Measurements from ENCODE around the gene CLDND2.

CLDND2 gene

DNA sequence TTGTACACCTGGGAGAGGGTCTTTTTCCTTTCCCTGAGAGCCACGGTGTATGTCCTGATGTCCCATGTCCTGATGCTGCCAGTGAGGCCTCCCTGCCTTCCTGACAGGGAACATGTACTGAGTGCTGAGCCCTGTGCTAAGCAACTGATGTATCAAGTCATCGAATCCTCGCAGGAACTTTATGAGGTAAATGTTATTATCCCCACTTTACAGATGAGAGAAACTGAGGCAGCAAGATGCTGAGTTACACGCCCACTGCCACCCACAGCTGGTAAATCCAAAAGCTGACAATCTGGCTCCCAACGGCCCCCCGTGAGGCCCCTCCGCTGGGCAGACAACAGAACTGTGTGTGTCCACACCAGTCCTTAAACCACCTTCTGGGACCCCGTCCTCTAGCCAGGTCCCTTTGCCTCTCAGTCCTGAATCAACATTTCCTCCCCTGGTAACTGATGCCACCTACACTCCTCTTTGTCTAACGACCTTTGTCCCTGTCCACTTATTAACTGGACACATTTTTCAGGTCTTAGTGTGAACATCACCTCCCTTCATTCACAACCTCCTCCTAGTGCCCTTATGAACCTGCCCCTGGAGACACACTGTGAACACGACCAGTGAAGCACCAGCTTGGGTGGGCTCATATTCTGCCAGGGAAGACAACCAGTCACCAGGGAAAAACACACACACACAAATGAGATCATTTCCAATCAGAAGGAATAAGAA is 21.4 kb downstream of the CLDND2 start:
- H3K9me3 ChIP-seq (ENCODE audit: insufficient read depth, low read depth, low read length) = no peaks in the 10 kb centered on the region
- H3K36me3 ChIP-seq (ENCODE audit: insufficient read depth, low read length) = 0 out of 2 replicates have a peak, but pooled peaks cover 8% of the 10 kb centered on the region
- no peak overlapping the region for H3K4me3 ChIP-seq (ENCODE audit: low read length)
- H3K4me1 ChIP-seq (ENCODE audit: insufficient read depth, low read length) = peaks cover 3% of the 10 kb centered on the region
- no peaks in the 10 kb centered on the region; the same call in 1 of the 2 replicates for H3K27me3 ChIP-seq (ENCODE audit: insufficient read depth, low read length)
- WGBS = 86% methylated on average over 10 of the region's 10 CpGs
- no peak overlapping the region for H3K9ac ChIP-seq (ENCODE audit: low read depth, low read length)
- no peak overlapping the region for H3K27ac ChIP-seq (ENCODE audit: low read depth, low read length)

DNA sequence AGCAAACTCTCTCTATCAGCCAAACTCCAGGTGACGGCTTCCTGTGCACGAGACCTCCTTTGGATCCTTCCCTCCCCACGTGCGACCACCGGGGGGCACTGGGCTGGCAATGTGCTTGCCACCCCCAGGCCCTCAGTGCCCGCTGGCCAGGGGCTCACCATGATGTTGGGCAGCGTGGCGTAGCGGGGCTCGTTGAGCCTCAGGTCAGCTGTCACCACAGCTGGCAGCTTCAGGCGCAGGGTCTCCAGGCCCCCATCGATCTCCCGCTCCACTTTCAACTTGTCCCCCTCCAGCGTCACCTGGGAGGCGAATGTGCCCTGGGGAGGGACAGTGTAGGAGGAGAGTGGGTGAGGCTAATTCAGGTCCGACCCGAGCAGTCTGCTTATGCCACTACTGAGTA is 22.1 kb downstream of the CLDND2 start:
- Histone ChIP-seq H3K9me3 (ENCODE audit: insufficient read depth, low read depth, low read length) (no peaks in the 10 kb centered on the region), H3K4me3 (ENCODE audit: low read length) (no peak overlapping the region), H3K27ac (ENCODE audit: low read depth, low read length) (no peak overlapping the region), H3K4me1 (ENCODE audit: insufficient read depth, low read length) (peaks cover 8% of the 10 kb centered on the region), H3K9ac (ENCODE audit: low read depth, low read length) (no peak overlapping the region), H3K27me3 (ENCODE audit: insufficient read depth, low read length) (peaks cover 1% of the 10 kb centered on the region; the same call in 1 of the 2 replicates), H3K36me3 (ENCODE audit: insufficient read depth, low read length) (0 out of 2 replicates have a peak, but pooled peaks cover 8% of the 10 kb centered on the region)
- 87% methylated on average over 17 of the region's 17 CpGs for WGBS

DNA sequence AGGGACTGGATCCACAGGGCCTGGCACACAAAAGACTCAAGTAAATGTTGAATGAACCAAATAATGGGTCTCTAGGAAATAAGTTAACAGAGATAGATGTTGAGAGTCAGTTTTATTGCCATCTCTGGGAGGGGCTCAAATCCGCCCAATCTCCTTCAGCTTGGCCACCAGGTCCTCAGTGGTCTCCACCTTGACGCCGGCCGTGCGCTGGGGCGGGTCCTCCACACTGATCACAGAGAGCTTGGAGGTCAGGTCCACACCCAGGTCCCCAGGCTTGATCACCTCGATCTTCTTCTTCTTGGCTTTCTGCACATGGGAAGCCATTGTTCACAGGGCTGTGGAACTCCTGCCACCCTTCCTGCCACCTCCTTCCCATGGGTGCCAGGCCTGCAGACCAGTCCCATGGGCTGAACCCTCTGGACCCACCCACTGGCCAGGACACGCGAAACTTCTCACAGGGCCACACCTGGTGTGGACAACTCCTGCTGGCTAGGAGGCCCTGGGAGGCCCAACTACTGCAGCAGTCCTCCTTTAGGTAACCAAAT is 23.7 kb downstream of the CLDND2 start:
- H3K4me3 ChIP-seq (ENCODE audit: low read length) = no peak overlapping the region
- peaks cover 8% of the 10 kb centered on the region for H3K4me1 ChIP-seq (ENCODE audit: insufficient read depth, low read length)
- no peak overlapping the region for H3K9ac ChIP-seq (ENCODE audit: low read depth, low read length)
- no peak overlapping the region for H3K27ac ChIP-seq (ENCODE audit: low read depth, low read length)
- H3K36me3 ChIP-seq (ENCODE audit: insufficient read depth, low read length) = 0 out of 2 replicates have a peak, but pooled peaks cover 1% of the 10 kb centered on the region
- no peaks in the 10 kb centered on the region for H3K9me3 ChIP-seq (ENCODE audit: insufficient read depth, low read depth, low read length)
- peaks cover 17% of the 10 kb centered on the region for H3K27me3 ChIP-seq (ENCODE audit: insufficient read depth, low read length)
- WGBS = 94% methylated on average over 9 of the region's 9 CpGs

DNA sequence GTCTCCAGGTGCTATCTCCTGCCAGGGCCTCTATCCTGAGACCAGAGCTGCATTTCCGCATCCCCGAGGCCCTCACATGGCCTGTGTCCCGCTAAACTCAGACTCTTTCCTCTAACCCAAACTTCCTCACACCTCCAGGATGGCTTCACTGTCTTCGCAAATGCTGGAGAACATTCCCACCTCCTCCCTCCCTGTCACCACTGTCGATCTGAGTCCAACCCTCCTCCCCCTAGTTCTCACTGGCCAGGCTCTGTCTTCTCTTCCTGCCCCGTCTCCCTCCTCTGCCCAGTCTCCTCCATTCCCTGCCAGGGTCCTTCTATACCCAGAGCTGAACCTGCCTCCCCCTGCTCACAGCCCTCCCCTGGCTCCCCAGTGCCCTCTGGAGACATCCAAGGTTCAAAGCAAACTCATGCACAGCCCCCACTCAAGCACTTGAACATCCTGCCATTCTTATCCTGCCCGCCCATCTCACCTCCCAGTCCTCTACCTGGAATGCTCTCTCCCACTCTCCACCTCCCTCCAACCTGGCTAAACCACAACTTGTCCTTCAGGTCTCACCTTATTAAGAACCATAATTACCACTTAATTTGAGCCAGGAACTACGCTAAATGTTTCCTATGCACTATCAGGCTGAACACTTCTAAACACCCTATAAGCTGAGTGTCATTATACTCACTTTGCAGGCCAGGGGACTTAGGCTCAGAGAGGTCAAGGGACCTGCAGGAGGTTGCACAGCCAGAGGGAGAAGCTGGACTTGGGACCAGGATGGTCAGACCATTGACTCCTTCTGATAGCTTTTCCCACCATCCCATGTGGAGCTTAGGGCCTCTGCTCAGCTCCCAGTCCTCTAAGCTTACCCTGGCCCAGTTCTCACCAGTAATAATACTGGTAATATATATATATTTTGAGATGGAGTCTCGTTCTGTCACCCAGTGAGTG is 25.9 kb downstream of the CLDND2 start:
- Histone ChIP-seq H3K27ac (ENCODE audit: low read depth, low read length) (no peak overlapping the region), H3K4me3 (ENCODE audit: low read length) (no peak overlapping the region), H3K27me3 (ENCODE audit: insufficient read depth, low read length) (peaks cover 18% of the 10 kb centered on the region), H3K9me3 (ENCODE audit: insufficient read depth, low read depth, low read length) (no peaks in the 10 kb centered on the region), H3K36me3 (ENCODE audit: insufficient read depth, low read length) (no peaks in the 10 kb centered on the region), H3K9ac (ENCODE audit: low read depth, low read length) (no peak overlapping the region), H3K4me1 (ENCODE audit: insufficient read depth, low read length) (peaks cover 12% of the 10 kb centered on the region)
- WGBS = 59% methylated on average over 9 of the region's 9 CpGs

DNA sequence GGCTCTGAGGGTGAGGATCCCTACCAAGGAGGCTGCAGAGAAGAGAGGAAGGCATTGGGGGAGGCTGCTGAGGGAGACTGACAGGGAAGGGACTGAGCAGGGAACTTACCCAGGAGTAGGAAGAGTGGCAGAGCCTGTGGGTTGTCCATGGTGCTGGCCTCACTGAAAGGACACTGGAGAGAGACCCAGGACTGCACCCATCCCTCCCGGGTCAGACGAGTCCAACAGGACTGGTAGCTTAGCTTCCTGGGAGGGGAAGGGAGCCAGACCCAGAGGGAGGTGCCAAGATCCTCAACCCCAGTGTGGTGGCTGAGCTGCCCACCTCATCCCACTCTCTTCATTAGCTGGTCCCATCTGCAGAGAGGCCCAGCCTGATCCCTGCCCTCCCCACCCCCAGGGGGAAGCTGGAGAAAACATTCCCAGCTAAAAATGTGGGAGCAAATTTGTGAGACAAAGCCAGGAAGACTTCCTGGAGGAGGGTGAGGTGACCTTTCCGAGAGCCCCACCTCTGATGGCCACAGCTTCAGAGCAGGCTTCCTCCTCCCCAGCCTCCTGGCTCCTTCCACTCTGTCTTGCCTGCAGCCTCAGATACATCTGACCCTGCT is 26.7 kb downstream of the CLDND2 start, which contains the start of gene VSIG10L:
Gene VSIG10L (minus strand): TSS at position 164 of the 605 bp plus-strand sequence. CDS start 15 bp downstream, at position 149.
- 59% methylated on average over 3 of the region's 3 CpGs for WGBS
- H3K4me1 ChIP-seq (ENCODE audit: insufficient read depth, low read length) = peaks cover 12% of the 10 kb centered on the region

DNA sequence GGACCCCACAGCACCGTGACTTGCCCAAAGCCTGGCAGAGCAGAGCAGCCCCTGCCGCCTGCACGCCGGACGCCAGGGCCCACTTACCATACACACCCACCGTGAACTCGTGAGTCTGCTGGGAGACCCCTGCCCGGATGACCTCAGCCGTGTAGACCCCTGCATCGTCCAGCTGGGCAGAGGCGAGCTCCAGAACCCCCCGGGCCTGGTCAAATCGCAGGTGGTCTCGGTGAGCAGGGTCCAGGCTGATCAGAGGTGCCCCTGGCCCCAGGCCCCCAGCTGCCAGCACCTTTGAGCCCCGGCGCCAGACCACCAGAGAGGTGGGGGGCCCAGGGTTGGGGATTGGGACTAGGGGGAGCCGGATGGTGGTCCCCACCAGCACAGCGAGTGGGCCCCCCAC is 27.7 kb downstream of the CLDND2 start:
- Histone ChIP-seq H3K4me3 (ENCODE audit: low read length) (peak overlapping the region; percentile 76; the same call in 1 of the 2 replicates), H3K27ac (ENCODE audit: low read depth, low read length) (no peak overlapping the region), H3K36me3 (ENCODE audit: insufficient read depth, low read length) (no peaks in the 10 kb centered on the region), H3K9me3 (ENCODE audit: insufficient read depth, low read depth, low read length) (no peaks in the 10 kb centered on the region), H3K27me3 (ENCODE audit: insufficient read depth, low read length) (peaks cover 18% of the 10 kb centered on the region), H3K9ac (ENCODE audit: low read depth, low read length) (no peak overlapping the region), H3K4me1 (ENCODE audit: insufficient read depth, low read length) (peaks cover 12% of the 10 kb centered on the region)
- 94% methylated on average over 18 of the region's 18 CpGs for WGBS

More for the DNA sequence above, 26.7 kb downstream of the CLDND2 start, which contains the start of gene VSIG10L:
- Histone ChIP-seq H3K9me3 (ENCODE audit: insufficient read depth, low read depth, low read length) (no peaks in the 10 kb centered on the region), H3K27ac (ENCODE audit: low read depth, low read length) (no peak within 1 kb of the TSS), H3K27me3 (ENCODE audit: insufficient read depth, low read length) (peaks cover 18% of the 10 kb centered on the region), H3K4me3 (ENCODE audit: low read length) (peak within 1 kb of the TSS; percentile 76; the same call in 1 of the 2 replicates), H3K36me3 (ENCODE audit: insufficient read depth, low read length) (no peaks in the 10 kb centered on the region), H3K9ac (ENCODE audit: low read depth, low read length) (no peak within 1 kb of the TSS)

DNA sequence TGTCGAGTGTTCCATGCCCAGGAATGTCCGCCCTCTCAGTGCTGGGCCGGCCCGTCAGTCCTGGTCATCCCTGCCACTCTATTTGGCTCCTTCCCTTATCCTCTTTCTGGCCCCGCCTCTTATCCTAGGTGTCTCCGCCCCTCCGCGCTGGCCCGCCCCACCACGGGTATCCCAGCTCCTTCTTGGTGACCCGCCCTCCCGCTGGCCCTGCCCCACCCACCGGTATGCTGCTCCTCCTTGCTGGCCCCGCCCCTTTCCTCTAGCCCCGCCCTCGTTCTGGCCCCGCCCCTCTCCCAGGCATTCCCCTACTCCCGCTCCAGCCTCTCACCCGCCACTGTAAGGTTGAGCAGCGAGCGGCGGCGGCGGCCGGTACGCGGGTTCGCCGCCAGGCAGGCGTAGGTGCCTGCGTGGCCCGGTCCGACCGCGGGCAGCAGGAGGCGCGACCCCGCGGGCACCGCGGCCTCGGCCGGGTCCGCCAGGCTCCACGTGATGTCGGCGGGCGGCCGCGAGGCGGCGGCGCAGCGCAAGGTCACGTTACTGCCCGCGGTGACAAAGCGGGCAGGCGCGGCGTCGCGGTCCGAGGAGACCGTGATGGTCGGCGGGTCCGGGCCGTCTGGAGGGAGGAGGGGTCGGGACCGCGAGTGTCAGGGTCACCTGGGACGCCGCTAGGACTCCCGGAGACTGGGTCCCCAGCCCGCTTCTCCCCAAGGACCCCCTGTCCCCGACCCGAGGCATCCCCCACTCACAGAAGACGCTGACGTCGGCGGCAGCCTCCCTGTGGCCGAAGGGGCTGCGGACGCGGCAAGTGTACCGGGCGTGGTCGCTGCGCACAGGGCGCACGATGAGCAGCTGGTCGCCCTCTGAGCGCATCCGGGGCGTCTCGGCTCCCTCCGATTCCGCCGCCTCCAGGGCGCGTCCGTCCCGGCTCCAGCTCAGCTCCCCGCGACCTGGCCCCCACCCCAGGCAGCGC is 28.8 kb downstream of the CLDND2 start:
- H3K9me3 ChIP-seq (ENCODE audit: insufficient read depth, low read depth, low read length) = no peaks in the 10 kb centered on the region
- under 1% methylated on average over 107 of the region's 107 CpGs for WGBS
- peaks cover 12% of the 10 kb centered on the region for H3K4me1 ChIP-seq (ENCODE audit: insufficient read depth, low read length)
- H3K27ac ChIP-seq (ENCODE audit: low read depth, low read length) = peak overlapping the region; percentile 52; the same call in 1 of the 2 replicates
- H3K9ac ChIP-seq (ENCODE audit: low read depth, low read length) = peak overlapping the region; percentile 70
- peak overlapping the region; percentile 76 for H3K4me3 ChIP-seq (ENCODE audit: low read length)
- H3K36me3 ChIP-seq (ENCODE audit: insufficient read depth, low read length) = no peaks in the 10 kb centered on the region
- H3K27me3 ChIP-seq (ENCODE audit: insufficient read depth, low read length) = peaks cover 18% of the 10 kb centered on the region

DNA sequence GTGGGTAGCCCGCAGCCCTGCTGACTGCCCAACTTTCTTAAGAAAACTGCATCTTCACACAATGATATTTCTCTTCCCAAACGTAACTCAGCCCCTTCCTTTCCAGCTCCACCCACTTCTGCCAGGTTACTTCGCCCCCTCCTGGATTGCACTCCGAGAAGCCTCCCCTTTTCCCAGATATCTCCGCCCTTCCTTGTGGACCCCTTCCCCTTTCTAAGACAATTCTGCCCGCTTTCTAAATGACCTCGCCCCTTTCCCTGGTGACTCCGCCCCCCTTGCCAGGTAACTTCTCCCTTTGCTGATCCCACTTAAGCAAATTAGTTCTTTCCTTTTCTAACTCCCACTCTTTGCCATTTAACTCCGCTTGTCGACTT is 29.5 kb downstream of the CLDND2 start:
- under 1% methylated on average over 10 of the region's 10 CpGs for WGBS
- Histone ChIP-seq H3K9ac (ENCODE audit: low read depth, low read length) (peak overlapping the region; percentile 67; the same call in 1 of the 2 replicates), H3K27ac (ENCODE audit: low read depth, low read length) (peak overlapping the region; percentile 52; the same call in 1 of the 2 replicates), H3K4me3 (ENCODE audit: low read length) (peak overlapping the region; percentile 76), H3K36me3 (ENCODE audit: insufficient read depth, low read length) (no peaks in the 10 kb centered on the region), H3K9me3 (ENCODE audit: insufficient read depth, low read depth, low read length) (no peaks in the 10 kb centered on the region), H3K4me1 (ENCODE audit: insufficient read depth, low read length) (peaks cover 12% of the 10 kb centered on the region), H3K27me3 (ENCODE audit: insufficient read depth, low read length) (peaks cover 18% of the 10 kb centered on the region)

DNA sequence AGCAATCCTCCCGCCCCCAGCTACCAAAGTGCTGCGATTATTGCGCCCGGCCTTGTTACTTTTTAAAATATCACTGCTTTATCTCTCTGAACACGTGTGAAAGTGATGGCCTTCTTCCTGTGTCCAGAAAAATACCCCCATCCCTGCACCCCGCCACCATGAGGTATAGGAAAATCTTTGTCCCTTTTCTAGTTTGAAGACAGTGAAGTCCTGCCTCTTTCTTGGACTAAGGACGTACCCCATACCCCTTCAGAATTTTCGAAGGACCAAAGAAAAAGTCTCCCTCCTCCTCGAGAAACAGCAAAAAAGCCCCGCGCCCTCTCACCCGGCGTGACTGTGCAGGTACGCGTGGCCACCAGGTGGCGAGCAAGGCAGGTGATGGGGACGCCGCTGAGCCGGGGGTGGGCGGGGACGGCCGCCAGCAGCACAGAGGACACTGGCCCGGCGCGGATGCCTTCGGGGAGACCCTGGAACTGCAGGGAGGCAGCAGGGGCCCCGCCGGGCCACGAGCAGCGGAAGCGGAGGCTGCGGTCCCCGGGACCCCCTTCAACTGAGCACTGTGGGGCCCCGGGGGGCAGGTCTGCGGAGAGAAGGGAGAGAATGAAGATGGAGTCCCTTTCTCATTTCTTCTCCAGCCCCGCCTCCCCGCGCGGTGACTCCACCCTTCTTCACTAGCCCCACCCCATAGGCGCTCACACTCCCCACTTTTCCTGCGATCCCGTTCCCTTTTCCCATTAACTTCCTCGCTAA is 30.1 kb downstream of the CLDND2 start:
- peak overlapping the region; percentile 76 for H3K4me3 ChIP-seq (ENCODE audit: low read length)
- 11% methylated on average over 41 of the region's 43 CpGs for WGBS
- H3K36me3 ChIP-seq (ENCODE audit: insufficient read depth, low read length) = no peaks in the 10 kb centered on the region
- H3K9ac ChIP-seq (ENCODE audit: low read depth, low read length) = peak overlapping the region; percentile 67
- H3K4me1 ChIP-seq (ENCODE audit: insufficient read depth, low read length) = peaks cover 12% of the 10 kb centered on the region
- peaks cover 18% of the 10 kb centered on the region for H3K27me3 ChIP-seq (ENCODE audit: insufficient read depth, low read length)
- peak overlapping the region; percentile 52; the same call in 1 of the 2 replicates for H3K27ac ChIP-seq (ENCODE audit: low read depth, low read length)
- no peaks in the 10 kb centered on the region for H3K9me3 ChIP-seq (ENCODE audit: insufficient read depth, low read depth, low read length)

Data from HUES64 (cell line).